HG03045 (cell line): ENCODE measurements around the gene BLVRA.
"Not testable (repeated sequence)": the region's sequence is repeated elsewhere in the genome, so short reads cannot be mapped to it uniquely, and the experiment has no call there.

Source experiments
- ATAC-seq: cut with Tn5 transposase; IDR thresholded peaks from one replicate; pipeline ENCODE4 v1.9.1; 2021; ENCODE audit warnings: mild to moderate bottlenecking, moderate library complexity; ENCODE audit not compliant: unreplicated experiment

The BLVRA gene

DNA sequence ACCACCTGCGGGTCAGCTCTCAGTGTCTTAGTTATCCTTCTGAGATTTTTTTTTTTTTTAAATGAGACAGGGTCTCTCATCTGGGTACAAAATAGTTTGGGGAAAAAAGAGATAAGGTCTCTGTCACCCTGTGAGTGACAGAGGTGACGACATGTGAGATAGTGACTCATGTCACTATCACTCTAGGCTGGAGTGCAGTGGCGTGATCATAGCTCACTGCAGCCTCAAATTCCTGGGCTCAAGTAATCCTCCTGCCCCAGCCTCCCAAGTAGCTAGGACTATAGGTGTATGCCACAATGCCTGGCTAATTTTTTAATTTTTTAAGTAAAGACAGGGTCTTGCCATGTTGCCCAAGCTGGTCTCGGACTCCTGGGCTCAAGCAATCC lies 10.4 kb downstream of the BLVRA start:
- no peak for ATAC-seq

GRCh38 chr7:43769281-43769680 lies 10.8 kb downstream of the BLVRA start:
- ATAC-seq = no peak

DNA sequence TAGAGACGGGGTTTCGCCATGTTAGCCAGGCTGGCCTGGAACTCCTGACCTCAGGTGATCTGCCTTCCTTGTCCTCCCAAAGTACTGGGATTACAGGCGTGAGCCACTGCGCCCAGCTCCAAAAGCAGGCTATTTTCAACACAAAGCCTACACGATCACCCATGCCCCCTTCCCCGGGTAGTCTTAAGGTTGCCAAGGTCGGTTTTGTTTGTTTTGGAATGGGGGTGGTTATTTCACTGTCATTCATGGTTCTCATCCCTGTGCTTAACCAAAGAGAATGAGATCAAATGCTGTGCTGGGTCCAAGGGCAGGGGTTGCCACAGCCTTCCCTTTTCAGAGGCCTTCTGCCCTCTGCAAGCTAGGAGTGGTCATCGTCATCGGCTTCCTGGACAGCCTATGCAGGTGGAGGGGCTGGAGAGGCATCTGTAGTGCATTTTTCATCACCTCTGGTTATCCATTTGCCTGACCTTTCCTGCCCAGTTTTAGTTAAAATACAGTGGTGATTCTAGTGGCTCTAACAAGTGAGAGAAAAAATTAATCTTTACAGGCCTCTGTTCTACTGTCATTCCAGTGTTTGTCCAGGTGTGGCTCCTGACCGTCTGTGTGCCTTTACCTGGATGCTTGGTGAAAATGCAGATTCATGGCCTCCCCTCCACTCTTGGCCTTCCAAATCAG lies 11.4 kb downstream of the BLVRA start:
- ATAC-seq = no peak

- no peak for ATAC-seq
Observed at GRCh38 chr7:43771128-43771527, 12.6 kb downstream of the BLVRA start.

DNA sequence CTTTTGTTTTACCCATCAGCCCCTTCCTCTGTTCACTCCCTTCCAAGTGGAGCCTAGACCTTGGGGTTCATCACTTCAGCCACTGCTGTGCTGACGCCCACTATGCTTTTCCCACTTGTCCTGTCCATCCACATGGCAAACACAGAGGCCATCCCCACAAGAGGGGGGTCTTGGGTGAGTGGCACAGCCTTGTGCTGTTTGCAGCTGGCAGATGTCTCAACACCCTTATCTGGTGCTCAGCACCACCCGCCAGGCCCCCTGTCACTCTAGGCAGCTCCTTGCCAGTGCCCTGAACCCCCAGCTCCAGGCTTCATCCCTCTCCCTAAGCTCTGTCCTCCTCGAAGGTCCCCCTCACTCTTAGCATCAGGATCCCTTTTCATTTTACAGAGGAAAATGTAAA lies 13.1 kb downstream of the BLVRA start:
- ATAC-seq = no peak

DNA sequence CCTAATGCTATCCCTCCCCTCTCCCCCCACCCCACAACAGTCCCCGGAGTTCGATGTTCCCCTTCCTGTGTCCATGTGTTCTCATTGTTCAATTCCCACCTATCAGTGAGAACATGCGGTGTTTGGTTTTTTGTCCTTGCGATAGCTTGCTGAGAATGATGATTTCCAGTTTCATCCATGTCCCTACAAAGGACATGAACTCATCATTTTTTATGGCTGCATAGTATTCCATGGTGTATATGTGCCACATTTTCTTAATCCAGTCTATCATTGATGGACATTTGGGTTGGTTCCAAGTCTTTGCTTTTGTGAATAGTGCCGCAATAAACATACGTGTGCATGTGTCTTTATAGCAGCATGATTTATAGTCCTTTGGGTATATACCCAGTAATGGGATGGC lies 14.8 kb downstream of the BLVRA start:
- not testable (repeated sequence) for ATAC-seq

DNA sequence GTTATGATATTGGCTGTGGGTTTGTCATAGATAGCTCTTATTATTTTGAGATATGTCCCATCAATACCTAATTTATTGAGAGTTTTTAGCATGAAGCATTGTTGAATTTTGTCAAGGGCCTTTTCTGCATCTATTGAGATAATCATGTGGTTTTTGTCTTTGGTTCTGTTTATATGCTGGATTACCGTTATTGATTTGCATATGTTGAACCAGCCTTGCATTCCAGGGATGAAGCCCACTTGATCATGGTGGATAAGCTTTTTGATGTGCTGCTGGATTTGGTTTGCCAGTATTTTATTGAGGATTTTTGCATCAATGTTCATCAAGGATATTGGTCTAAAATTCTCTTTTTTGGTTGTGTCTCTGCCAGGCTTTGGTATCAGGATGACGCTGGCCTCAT lies 16.8 kb downstream of the BLVRA start:
- not testable (repeated sequence) for ATAC-seq

GRCh38 chr7:43778293-43779044 lies 20.0 kb downstream of the BLVRA start:
- ATAC-seq = not testable (repeated sequence)

GRCh38 chr7:43779045-43779812 lies 20.7 kb downstream of the BLVRA start:
- ATAC-seq = no peak

- no peak for ATAC-seq
Observed at GRCh38 chr7:43781726-43782607, 23.5 kb downstream of the BLVRA start.

DNA sequence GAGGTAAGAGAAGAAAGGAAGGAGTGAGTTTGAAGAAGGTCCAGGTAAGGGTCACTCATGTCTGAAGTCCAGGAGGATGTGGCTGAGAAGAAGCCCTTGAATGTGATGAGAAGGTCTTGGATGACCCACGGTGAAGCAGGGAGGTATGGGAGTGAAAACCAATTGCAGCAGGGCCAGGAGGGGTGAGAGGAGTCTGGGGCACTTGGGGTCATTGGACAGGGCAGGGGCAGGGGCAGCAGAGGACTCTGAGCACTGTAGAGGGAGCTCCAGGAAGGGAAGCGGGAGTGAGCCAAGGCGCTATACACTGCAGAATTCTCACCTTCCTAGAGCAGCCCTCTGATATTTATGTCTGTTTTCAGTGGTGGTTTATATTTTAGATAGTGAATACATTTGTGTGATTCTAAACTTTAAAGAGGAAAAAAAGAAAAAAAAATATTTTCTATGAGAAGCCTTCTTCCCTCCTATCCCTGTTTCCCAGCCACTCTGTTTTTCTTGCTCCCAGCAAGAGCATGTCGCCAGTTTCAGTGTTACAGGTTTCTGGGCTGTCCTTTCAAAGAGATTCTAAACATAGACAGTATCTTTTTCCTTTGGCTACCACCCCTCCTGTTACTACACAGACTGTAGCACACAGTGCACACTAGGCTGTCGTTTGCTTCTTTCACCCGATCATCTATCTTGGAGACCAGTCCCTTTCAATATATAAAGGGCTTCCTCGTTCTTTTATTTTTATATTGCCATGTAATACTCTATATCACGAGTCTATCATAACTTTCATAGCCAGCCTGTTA lies 24.5 kb downstream of the BLVRA start:
- no peak for ATAC-seq

DNA sequence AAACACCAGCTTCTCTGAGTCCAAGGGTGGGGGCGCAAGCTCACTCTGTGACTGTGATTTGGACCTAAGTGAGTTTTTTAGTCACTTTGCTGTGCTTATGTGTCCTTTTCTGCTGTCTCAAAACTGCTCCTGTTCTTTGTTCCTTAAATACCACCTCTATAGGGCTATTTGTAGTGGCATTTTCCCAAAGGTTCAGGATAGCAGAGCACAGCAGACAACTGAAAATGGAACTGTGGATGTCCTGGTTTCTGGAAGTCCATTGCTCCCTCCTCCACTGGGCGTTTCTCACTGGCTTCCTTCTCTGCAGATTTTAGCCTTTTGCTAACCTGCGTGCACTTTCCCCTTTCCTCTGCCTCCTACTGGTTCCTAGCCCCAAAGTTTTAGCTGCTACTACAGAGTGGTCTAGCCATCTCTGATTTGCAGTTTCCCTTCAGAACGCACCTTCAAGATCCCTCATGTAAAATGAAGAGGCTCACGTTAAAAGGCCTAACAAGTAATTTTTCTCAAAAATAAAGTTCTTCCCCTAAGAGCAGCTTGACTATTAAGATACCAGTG lies 25.6 kb downstream of the BLVRA start:
- ATAC-seq = no peak

- peak; percentile 90 for ATAC-seq
Observed at GRCh38 chr7:43784585-43785087, 26.2 kb downstream of the BLVRA start.

GRCh38 chr7:43785420-43785819 lies 26.9 kb downstream of the BLVRA start:
- no peak for ATAC-seq

DNA sequence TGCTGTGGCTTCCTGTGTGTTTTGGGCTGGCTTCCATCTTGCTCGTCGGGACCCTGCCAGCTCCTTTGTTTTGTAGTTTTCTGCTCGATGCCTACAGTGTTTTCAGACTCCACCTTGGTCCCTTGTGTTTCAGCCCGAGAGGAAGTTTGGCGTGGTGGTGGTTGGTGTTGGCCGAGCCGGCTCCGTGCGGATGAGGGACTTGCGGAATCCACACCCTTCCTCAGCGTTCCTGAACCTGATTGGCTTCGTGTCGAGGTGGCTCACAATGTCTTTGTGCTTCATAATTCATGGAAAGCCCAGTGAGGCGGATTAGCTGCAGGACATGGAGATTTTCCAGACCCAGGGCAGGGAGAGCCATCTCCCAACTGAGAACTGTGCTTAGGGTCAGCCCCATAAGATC lies 29.3 kb downstream of the BLVRA start:
- ATAC-seq = no peak

- ATAC-seq = no peak
Observed at GRCh38 chr7:43790006-43790405, 31.5 kb downstream of the BLVRA start.

DNA sequence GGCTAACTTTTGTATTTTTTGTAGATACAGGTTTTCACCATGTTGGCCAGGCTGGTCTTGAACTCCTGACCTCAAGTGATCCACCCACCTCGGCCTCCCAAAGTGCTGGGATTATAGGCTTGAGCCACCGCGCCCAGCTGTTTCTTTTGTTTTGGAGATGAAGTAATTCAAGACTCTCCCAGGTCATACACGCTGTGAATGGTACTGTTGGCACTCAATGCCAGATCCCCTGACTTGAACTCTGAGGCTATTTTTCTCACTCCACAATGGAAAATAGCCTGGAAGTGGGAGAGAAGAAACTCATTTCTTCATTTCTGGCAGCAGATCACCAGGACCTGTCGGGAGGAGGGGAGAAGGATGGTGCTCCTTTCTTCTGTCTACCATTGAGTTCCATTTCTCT lies 32.4 kb downstream of the BLVRA start:
- ATAC-seq = no peak

- no peak for ATAC-seq
Observed at GRCh38 chr7:43791665-43792064, 33.2 kb downstream of the BLVRA start.

GRCh38 chr7:43792471-43793150 lies 34.1 kb downstream of the BLVRA start:
- ATAC-seq = no peak
